HepG2 (cell line): ENCODE results near the gene NECTIN2. TPM values are rescaled to one million over a fixed set of nuclear protein-coding genes. Genes with fewer than 3 reads are reported as not detected.

Experiments used
- ATAC-seq: fragments of 200-7000 bp; cut with Tn5 transposase; 3 replicates; pipeline ENCODE4 v1.9.1; 2020; ENCODE audit warnings: mild to moderate bottlenecking, moderate library complexity
- BruUV-seq: library from RNA; stranded (reverse); fragments of 400-500 nt; replicated peaks from 2 replicates; lab custom pipeline; 2021; lab: Mats Ljungman, UMichigan
- CTCF ChIA-PET: fragments of 300-600 bp; formaldehyde crosslinking; extraction: SDS; loops from one replicate; lab custom pipeline; 2021; ENCODE audit warnings: low total read pairs, inconsistent platforms, low intra/inter-chr PET ratio; lab: Yijun Ruan, JAX
- POLR2A ChIA-PET: fragments of 350-600 bp; sonication (Branson Sonifier 250); formaldehyde crosslinking; loops from one replicate; lab custom pipeline; 2020; ENCODE audit warnings: antibody characterized with exemption, inconsistent platforms; lab: Yijun Ruan, JAX
- DNase-seq: peaks from one replicate; pipeline ENCODE4 v3.0.0-alpha.2; 2015; ENCODE audit warnings: low spot score
- FAIRE-seq: peaks from 3 replicates; lab custom pipeline; 2011; peaks lifted over from hg19 to GRCh38; lab: Jason Lieb, UNC
- H2AFZ ChIP-seq: one replicate; pipeline ENCODE4 v1.6.1; 2011; ENCODE audit warnings: low read length, inconsistent platforms
- H3K27ac ChIP-seq: fragments of 300-600 bp; 3 replicates; pipeline ENCODE4 v1.8.0; 2011; ENCODE audit warnings: mixed run types, mild to moderate bottlenecking, mixed read lengths, low read length, inconsistent platforms; ENCODE audit not compliant: insufficient read depth; ENCODE audit errors: extremely low read length
- H3K27me3 ChIP-seq, 2 experiments: fragments of 200-600 bp in 1 of 2; 2 replicates in 1 of 2; 3 replicates in 1 of 2; pipeline versions ENCODE4 v1.6.0 to v1.8.0; 2011; ENCODE audit warnings: low read length in 2 of 2, mild to moderate bottlenecking in 2 of 2, moderate library complexity in 2 of 2, inconsistent platforms in 1 of 2; ENCODE audit not compliant: insufficient read depth in 2 of 2, control insufficient read depth in 1 of 2
- H3K36me3 ChIP-seq, 2 experiments: fragments of 200-600 bp in 1 of 2; replicated peaks in 1 of 2; 2 replicates in 1 of 2; 3 replicates in 1 of 2; pipeline versions ENCODE4 v1.5.1 to v1.8.0; 2011; ENCODE audit warnings: low read length in 2 of 2, inconsistent platforms in 1 of 2; ENCODE audit not compliant: insufficient read depth in 2 of 2, control insufficient read depth in 1 of 2
- H3K4me1 ChIP-seq: 2 replicates; pipeline ENCODE4 v1.5.1; 2012; ENCODE audit warnings: low read length, inconsistent platforms; ENCODE audit not compliant: insufficient read depth
- H3K4me2 ChIP-seq: 2 replicates; pipeline ENCODE4 v1.6.0; 2011; ENCODE audit warnings: low read depth, low read length, inconsistent platforms
- H3K4me3 ChIP-seq, 3 experiments: fragments of 200-600 bp in 1 of 3; sonication (generic), shearing (Covaris generic) in 1 of 3; replicated peaks in 1 of 3; 2 replicates each; pipeline ENCODE4 v1.5.1; 2011 to 2016; ENCODE audit warnings: low read length in 3 of 3, inconsistent platforms in 2 of 3, low read depth in 2 of 3, mild to moderate bottlenecking in 2 of 3, control low read depth in 1 of 3, mixed read lengths in 1 of 3; ENCODE audit not compliant: insufficient read depth in 1 of 3
- H3K79me2 ChIP-seq: one replicate; pipeline ENCODE4 v1.6.1; 2011; ENCODE audit warnings: low read length, inconsistent platforms; ENCODE audit not compliant: insufficient read depth
- H3K9ac ChIP-seq: 2 replicates; pipeline ENCODE4 v1.6.0; 2011; ENCODE audit warnings: mild to moderate bottlenecking, low read depth, low read length, inconsistent platforms; ENCODE audit not compliant: insufficient read depth
- H3K9me3 ChIP-seq: 2 replicates; pipeline ENCODE4 v1.5.1; 2012; ENCODE audit warnings: mild to moderate bottlenecking, low read length
- H4K20me1 ChIP-seq: 2 replicates; pipeline ENCODE4 v1.6.0; 2011; ENCODE audit warnings: inconsistent platforms, mild to moderate bottlenecking, low read length, moderate library complexity; ENCODE audit not compliant: insufficient read depth
- HDAC2 ChIP-seq: sonication (generic); formaldehyde crosslinking; IDR thresholded peaks from 2 replicates; pipeline ENCODE4 v1.4.0; 2020; ENCODE audit warnings: missing genetic modification reagents
- KDM3A ChIP-seq: IDR thresholded peaks from 2 replicates; pipeline ENCODE4 v1.6.1; 2018; ENCODE audit warnings: low read depth, missing compliant biosample characterization
- KLF16 ChIP-seq, 2 experiments: sonication (generic) in 1 of 2; formaldehyde crosslinking in 1 of 2; IDR thresholded peaks; 2 replicates each; pipeline versions ENCODE4 v1.6.1 to v1.8.0; 2016 to 2023; ENCODE audit warnings: missing genetic modification reagents in 2 of 2, missing compliant biosample characterization in 1 of 2
- NONO ChIP-seq, 2 experiments: fragments of 450-650 bp in 1 of 2; sonication (generic) in 1 of 2; formaldehyde crosslinking in 1 of 2; IDR thresholded peaks in 1 of 2; conservative IDR thresholded peaks in 1 of 2; 2 replicates each; pipeline versions ENCODE4 v1.6.1 to v1.8.0; 2017 to 2022; ENCODE audit warnings: mild to moderate bottlenecking in 1 of 2, missing genetic modification reagents in 1 of 2, moderate library complexity in 1 of 2
- SNAPC2 ChIP-seq: sonication (generic); formaldehyde crosslinking; IDR thresholded peaks from 2 replicates; pipeline ENCODE4 v1.8.1; 2022; ENCODE audit warnings: mild to moderate bottlenecking, missing genetic modification reagents
- TEAD3 ChIP-seq: optimal IDR thresholded peaks from 2 replicates; pipeline ENCODE3; 2016; ENCODE audit warnings: borderline replicate concordance
- ZFP90 ChIP-seq: sonication (generic); formaldehyde crosslinking; IDR thresholded peaks from 2 replicates; pipeline ENCODE4 v1.8.0; 2022; ENCODE audit warnings: missing genetic modification reagents, mild to moderate bottlenecking, inconsistent platforms, borderline replicate concordance
- ZFX ChIP-seq: sonication (generic); formaldehyde crosslinking; IDR thresholded peaks from 2 replicates; pipeline ENCODE4 v1.4.0; 2020; ENCODE audit warnings: mild to moderate bottlenecking, low read depth, missing genetic modification reagents, moderate library complexity
- ZMYM4 ChIP-seq: sonication (generic); formaldehyde crosslinking; IDR thresholded peaks from 2 replicates; pipeline ENCODE4 v1.8.1; 2023; ENCODE audit warnings: mild to moderate bottlenecking, missing genetic modification reagents
- ZNF441 ChIP-seq: sonication (generic); formaldehyde crosslinking; IDR thresholded peaks from 2 replicates; pipeline ENCODE4 v1.7.0; 2021; ENCODE audit warnings: missing genetic modification reagents, borderline replicate concordance
- ZNF558 ChIP-seq: sonication (generic); formaldehyde crosslinking; IDR thresholded peaks from 2 replicates; pipeline ENCODE4 v1.9.0; 2022; ENCODE audit warnings: mild to moderate bottlenecking, missing genetic modification reagents, borderline replicate concordance
- WGBS: methylation state at CpG from one replicate; pipeline ENCODE4 v1.1.6; 2017; ENCODE audit warnings: low lambda C conversion rate; 5-methylcytosine and 5-hydroxymethylcytosine counted together
- in situ Hi-C: cut with HindIII; loops from 2 replicates; pipeline ENCODE4 v1.10.0; 2017; ENCODE audit warnings: low pct_unique_long_range_greater_than_20kb; ENCODE audit not compliant: extremely low pct_ligation_motif_present
- intact Hi-C: fragments of 100-400 bp; cut with micrococcal nuclease; formaldehyde crosslinking; loops from one replicate; pipeline ENCODE4 v1.10.0; 2022; ENCODE audit not compliant: unreplicated experiment
- polyA plus RNA-seq, 8 experiments: library from polyadenylated mRNA; depleted of rRNA in 3 of 8; stranded (reverse) in 7 of 8; unstranded in 1 of 8; fragments of >200 nt; fragmentation: Illumina TruSeq in 4 of 8; extraction: Trizol in 4 of 8; gene quantifications; 2 replicates each; pipeline versions ENCODE4 v1.2.1 to v1.2.3, GENCODE V29; 2011 to 2016; ENCODE audit warnings: low read depth in 4 of 8, missing spikeins in 1 of 8, mixed read lengths in 1 of 8; ENCODE audit not compliant: insufficient read depth in 1 of 8
- total RNA-seq, 5 experiments: library from RNA; depleted of rRNA; stranded (reverse); fragments of >200 nt; fragmentation: Illumina TruSeq; extraction: Trizol; gene quantifications; 2 replicates each; pipeline ENCODE4 v1.2.3, GENCODE V29; 2016; ENCODE audit warnings: low read depth in 1 of 5
- TF ChIP-seq, protein P1 (sequence below): IDR thresholded peaks from 2 replicates; pipeline ENCODE4 v1.6.1; 2016; ENCODE audit warnings: missing genetic modification reagents, missing compliant biosample characterization
- TF ChIP-seq, protein P2 (sequence below): IDR thresholded peaks from 2 replicates; pipeline ENCODE4 v1.4.0; 2020; ENCODE audit warnings: mild to moderate bottlenecking, missing genetic modification reagents
- TF ChIP-seq, protein P3 (sequence below): sonication (generic); formaldehyde crosslinking; IDR thresholded peaks from 2 replicates; pipeline ENCODE4 v1.4.0; 2020; ENCODE audit warnings: missing genetic modification reagents, mild to moderate bottlenecking, borderline replicate concordance

Gene NECTIN2
- total and polyA plus RNA-seq, 2 of the 13 experiments (the other 11 are each of a cell fraction or from before 2014, with no cell fraction given), result 75.4 to 114 TPM

DNA sequence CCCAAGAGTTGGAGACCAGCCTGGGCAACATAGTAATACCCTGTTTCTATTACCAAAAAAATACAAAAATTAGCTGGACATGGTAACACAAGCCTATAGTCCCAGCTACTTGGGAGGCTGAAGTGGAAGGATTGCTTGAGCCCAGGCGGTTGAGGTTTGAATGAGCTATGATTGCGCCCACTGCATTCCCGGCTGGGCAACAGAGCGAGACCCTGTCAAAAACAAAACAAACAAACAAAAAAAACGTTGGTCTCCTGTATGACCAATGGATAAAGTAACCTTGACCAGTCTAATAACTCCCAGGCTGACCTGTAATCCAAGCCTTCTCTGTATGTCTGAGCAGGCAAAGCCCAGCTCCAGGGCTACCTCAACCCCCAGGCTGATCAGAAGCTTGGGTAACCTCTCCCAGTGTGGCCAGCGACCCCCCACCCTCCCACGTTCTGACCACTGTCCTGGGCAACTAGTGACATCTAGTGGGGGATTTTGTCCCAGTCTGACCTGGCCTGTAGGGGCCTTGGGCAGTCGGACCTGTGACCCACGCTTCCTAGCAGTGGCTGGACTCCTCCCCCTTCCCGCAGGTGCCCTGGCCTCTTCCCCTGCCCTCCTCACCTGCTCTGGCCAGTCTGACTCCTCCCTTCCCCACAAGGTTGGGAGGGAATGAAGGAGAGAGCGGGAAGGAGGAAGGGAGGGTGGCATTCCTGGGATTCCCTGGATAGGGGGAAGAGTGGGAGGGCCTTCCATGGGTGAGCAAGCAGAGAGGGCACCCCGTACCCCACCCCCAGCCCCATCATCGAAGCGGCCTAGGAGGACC, 38.2 kb upstream of the NECTIN2 start:
- intact Hi-C loops, result loop anchor here (1.0 to 5.0 kb wide), 3 partner anchors 23 to 37 kb away; no protein-coding TSS in a partner anchor
- in situ Hi-C loops, result no loop called here
- ATAC-seq, result peak; percentile 76
- Histone ChIP-seq H3K4me3 (peak overlapping the region; percentile 65 to 99 (median 94)), H3K4me1 (peaks cover 56% of the 10 kb centered on the region), H4K20me1 (0 out of 2 replicates have a peak, but pooled peaks cover 6% of the 10 kb centered on the region), H3K9me3 (no peaks in the 10 kb centered on the region), H3K4me2 (peak overlapping the region; percentile 96), H2AFZ (no peak overlapping the region), H3K79me2 (peaks cover 21% of the 10 kb centered on the region), H3K36me3 (peaks cover 2 to 6% of the 10 kb centered on the region in 2 experiments; a peak in 2 of 5 replicates), H3K9ac (peak overlapping the region; percentile 71), H3K27me3 (no peaks in the 10 kb centered on the region; a peak in 1 of 5 replicates), H3K27ac (peak overlapping the region; percentile 87)
- WGBS, result 1% methylated on average over 12 of the region's 14 CpGs
- POLR2A ChIA-PET, result interaction anchor here (0.5 to 4.0 kb wide), 18 partner anchors 11 to 116 kb away, joined by 3 to 76 read pairs (median 4); partner anchors contain the start of genes APOE, NECTIN2 and TOMM40
- peak; percentile 63 for FAIRE-seq
- DNase-seq, result peak; percentile 77
- no TSS peak for BruUV-seq
- CTCF ChIA-PET, result interaction anchor here (1.1 to 2.7 kb wide), 3 partner anchors 23 to 38 kb away, joined by 3 to 28 read pairs (median 4); partner anchors contain the start of gene NECTIN2
- TF ChIP-seq ZMYM4 (CRISPR knock-in tag) (no peak), ZFX (CRISPR knock-in tag) (peak; percentile 57), KLF16 (CRISPR knock-in tag; IDR thresholded peaks at IDR 0.05) (peak in 1 of 2 experiments; percentile 41; a peak in 1 of 4 replicates), TEAD3 (CRISPR knock-in tag) (peak; percentile 96), HDAC2 (CRISPR knock-in tag) (peak; percentile 77; the same call in 1 of the 2 replicates), ZNF441 (CRISPR knock-in tag) (no peak), NONO (IDR thresholded peaks at IDR 0.05) (no peak), NONO (CRISPR knock-in tag; conservative IDR thresholded peaks at IDR 0.05) (peak; percentile 55), KDM3A (CRISPR knock-in tag) (peak; percentile 69), SNAPC2 (CRISPR knock-in tag) (peak; percentile 47; the same call in 1 of the 2 replicates), ZNF558 (CRISPR knock-in tag) (0 out of 2 replicates have a peak, but pooled peaks have one; percentile 75), ZFP90 (0 out of 2 replicates have a peak, but pooled peaks have one; percentile 39)
- TF ChIP-seq, protein P1, sequence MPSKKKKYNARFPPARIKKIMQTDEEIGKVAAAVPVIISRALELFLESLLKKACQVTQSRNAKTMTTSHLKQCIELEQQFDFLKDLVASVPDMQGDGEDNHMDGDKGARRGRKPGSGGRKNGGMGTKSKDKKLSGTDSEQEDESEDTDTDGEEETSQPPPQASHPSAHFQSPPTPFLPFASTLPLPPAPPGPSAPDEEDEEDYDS (CRISPR knock-in tag), result peak; percentile 54; the same call in 1 of the 2 replicates
- TF ChIP-seq, protein P2, sequence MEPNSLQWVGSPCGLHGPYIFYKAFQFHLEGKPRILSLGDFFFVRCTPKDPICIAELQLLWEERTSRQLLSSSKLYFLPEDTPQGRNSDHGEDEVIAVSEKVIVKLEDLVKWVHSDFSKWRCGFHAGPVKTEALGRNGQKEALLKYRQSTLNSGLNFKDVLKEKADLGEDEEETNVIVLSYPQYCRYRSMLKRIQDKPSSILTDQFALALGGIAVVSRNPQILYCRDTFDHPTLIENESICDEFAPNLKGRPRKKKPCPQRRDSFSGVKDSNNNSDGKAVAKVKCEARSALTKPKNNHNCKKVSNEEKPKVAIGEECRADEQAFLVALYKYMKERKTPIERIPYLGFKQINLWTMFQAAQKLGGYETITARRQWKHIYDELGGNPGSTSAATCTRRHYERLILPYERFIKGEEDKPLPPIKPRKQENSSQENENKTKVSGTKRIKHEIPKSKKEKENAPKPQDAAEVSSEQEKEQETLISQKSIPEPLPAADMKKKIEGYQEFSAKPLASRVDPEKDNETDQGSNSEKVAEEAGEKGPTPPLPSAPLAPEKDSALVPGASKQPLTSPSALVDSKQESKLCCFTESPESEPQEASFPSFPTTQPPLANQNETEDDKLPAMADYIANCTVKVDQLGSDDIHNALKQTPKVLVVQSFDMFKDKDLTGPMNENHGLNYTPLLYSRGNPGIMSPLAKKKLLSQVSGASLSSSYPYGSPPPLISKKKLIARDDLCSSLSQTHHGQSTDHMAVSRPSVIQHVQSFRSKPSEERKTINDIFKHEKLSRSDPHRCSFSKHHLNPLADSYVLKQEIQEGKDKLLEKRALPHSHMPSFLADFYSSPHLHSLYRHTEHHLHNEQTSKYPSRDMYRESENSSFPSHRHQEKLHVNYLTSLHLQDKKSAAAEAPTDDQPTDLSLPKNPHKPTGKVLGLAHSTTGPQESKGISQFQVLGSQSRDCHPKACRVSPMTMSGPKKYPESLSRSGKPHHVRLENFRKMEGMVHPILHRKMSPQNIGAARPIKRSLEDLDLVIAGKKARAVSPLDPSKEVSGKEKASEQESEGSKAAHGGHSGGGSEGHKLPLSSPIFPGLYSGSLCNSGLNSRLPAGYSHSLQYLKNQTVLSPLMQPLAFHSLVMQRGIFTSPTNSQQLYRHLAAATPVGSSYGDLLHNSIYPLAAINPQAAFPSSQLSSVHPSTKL (CRISPR knock-in tag), result peak; percentile 35; the same call in 1 of the 2 replicates
- TF ChIP-seq, protein P3, sequence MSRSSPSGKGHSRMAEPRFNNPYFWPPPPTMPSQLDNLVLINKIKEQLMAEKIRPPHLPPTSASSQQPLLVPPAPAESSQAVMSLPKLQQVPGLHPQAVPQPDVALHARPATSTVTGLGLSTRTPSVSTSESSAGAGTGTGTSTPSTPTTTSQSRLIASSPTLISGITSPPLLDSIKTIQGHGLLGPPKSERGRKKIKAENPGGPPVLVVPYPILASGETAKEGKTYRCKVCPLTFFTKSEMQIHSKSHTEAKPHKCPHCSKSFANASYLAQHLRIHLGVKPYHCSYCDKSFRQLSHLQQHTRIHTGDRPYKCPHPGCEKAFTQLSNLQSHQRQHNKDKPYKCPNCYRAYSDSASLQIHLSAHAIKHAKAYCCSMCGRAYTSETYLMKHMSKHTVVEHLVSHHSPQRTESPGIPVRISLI, result peak; percentile 64; the same call in 1 of the 2 replicates
